SU-DHL-6 (cell line): ENCODE measurements around the gene IFNL1.

Experiments
- EZH2phosphoT487 ChIP-seq: fragments of 200-600 bp; sonication (generic), shearing (Covaris generic); conservative IDR thresholded peaks from 2 replicates; pipeline ENCODE4 v1.6.1; 2018; ENCODE audit warnings: mild to moderate bottlenecking, antibody characterized with exemption, low read length, moderate library complexity, mixed read lengths
- TF ChIP-seq, protein P1 (sequence below): fragments of 200-600 bp; sonication (generic); IDR thresholded peaks from one replicate; pipeline ENCODE4 v1.5.1; 2017; ENCODE audit warnings: antibody characterized with exemption, mild to moderate bottlenecking, low read length, moderate library complexity; ENCODE audit not compliant: insufficient read depth, poor library complexity, severe bottlenecking

DNA sequence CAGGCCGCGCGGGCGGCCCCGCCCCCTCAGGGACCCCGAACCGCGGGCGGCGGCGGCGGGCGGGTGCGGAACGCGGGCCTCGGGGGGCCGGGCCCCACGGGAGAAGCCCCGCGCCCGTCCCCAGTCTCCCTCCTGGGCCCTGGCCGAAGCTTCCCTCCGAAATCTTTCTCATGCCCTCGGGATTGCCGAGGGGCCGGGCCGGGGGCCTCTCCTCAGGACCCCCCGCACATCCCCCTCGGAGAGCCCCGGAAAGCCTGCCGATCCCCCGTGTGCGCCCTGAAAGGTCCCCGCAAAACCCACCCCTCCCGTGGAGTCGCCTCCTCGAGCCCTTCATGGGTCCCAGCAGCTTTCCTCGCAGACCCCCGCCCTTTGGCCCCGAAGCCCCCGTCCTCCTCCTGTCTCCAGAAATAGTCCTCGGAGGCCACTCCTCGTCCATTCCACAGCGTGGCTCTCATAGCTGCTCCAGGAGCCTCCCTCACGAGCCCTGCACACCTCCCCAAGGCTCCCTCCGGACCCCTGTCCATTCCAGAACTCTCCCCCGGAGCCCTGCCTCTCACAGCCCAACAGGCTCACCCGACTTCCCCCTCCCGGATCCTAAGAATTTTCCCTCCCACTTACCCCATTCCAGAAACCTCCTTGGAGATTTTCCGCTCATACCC lies 46.6 kb downstream of the IFNL1 start:
- TF ChIP-seq, protein P1, sequence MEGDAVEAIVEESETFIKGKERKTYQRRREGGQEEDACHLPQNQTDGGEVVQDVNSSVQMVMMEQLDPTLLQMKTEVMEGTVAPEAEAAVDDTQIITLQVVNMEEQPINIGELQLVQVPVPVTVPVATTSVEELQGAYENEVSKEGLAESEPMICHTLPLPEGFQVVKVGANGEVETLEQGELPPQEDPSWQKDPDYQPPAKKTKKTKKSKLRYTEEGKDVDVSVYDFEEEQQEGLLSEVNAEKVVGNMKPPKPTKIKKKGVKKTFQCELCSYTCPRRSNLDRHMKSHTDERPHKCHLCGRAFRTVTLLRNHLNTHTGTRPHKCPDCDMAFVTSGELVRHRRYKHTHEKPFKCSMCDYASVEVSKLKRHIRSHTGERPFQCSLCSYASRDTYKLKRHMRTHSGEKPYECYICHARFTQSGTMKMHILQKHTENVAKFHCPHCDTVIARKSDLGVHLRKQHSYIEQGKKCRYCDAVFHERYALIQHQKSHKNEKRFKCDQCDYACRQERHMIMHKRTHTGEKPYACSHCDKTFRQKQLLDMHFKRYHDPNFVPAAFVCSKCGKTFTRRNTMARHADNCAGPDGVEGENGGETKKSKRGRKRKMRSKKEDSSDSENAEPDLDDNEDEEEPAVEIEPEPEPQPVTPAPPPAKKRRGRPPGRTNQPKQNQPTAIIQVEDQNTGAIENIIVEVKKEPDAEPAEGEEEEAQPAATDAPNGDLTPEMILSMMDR: no peak
- TF ChIP-seq EZH2phosphoT487: no peak
